OCI-LY3 (cell line): ENCODE results near the gene CD79B.

Source experiments
- EZH2phosphoT487 ChIP-seq: fragments of 200-600 bp; shearing (Covaris generic); IDR thresholded peaks from 2 replicates; pipeline ENCODE4 v1.6.1; 2018; ENCODE audit warnings: antibody characterized with exemption, mixed run types, low read depth
- TF ChIP-seq, protein P1 (sequence below): fragments of 200-600, 300-600 bp; sonication (generic); IDR thresholded peaks from 2 replicates; pipeline ENCODE4 v1.5.1; 2014; ENCODE audit warnings: antibody characterized with exemption, low read length, low read depth

DNA sequence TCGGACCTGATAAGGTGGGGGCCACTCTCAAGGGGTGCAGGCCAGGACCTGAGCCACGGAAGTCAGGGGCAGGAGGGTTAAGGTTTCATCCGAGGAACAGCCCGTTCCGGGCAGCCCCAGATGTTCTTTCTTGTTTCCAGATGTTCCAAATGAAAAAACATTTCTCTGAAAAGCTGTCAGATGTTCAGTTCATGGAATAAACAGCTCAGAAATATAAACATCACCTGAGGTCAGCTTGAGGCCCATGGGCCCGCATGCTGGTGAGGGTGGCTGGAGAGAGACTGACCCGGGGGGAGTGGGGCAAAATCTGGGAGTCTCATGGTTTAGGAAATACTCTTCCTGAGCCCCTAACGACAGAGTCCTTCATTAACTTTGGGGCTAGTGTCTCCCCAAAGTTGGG lies 1.5 kb upstream of the CD79B start:
- TF ChIP-seq, protein P1, sequence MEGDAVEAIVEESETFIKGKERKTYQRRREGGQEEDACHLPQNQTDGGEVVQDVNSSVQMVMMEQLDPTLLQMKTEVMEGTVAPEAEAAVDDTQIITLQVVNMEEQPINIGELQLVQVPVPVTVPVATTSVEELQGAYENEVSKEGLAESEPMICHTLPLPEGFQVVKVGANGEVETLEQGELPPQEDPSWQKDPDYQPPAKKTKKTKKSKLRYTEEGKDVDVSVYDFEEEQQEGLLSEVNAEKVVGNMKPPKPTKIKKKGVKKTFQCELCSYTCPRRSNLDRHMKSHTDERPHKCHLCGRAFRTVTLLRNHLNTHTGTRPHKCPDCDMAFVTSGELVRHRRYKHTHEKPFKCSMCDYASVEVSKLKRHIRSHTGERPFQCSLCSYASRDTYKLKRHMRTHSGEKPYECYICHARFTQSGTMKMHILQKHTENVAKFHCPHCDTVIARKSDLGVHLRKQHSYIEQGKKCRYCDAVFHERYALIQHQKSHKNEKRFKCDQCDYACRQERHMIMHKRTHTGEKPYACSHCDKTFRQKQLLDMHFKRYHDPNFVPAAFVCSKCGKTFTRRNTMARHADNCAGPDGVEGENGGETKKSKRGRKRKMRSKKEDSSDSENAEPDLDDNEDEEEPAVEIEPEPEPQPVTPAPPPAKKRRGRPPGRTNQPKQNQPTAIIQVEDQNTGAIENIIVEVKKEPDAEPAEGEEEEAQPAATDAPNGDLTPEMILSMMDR, result no peak
- TF ChIP-seq EZH2phosphoT487, result no peak
